GM19035 (cell line): ENCODE measurements around the gene LHX1.

Experiments used
- ATAC-seq: cut with Tn5 transposase; IDR thresholded peaks from one replicate; pipeline ENCODE4 v1.9.1; 2021; ENCODE audit not compliant: unreplicated experiment

The LHX1 gene

DNA sequence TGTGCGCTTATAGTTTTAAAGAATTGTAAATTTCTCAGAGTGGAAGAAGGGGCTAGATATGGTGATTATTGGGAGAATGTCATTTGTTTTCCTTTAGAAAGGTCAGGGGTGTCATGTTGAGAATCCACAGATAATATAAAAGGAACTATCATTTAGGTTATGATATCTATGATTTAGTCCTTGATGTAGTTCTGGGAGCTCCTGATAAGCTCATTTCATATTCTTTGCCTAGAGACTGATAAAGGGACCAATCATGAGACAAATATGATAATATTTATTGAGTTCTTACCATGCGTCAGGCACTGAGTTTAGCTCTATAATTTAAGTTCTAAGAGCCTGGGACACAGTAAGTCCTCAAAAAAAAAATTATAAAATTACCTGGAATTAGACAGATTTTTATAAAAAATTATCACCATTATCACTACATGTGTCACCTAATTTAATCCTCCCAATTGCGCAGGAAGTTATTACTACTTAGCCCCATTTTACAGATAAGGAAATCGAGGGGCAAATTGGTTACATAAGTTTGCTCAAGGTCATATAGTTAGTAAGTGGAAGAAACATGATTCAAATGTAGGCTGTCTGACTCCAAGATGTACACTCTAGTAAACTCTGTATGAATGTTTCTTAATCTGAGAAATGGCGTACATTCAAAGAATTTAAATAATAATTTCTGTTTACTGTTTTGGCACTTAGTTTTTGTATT lies 14.0 kb downstream of the LHX1 start:
- ATAC-seq = no peak

- ATAC-seq = no peak
These were observed 34.2 kb downstream of the LHX1 start for GRCh38 chr17:36971508-36971907.

DNA sequence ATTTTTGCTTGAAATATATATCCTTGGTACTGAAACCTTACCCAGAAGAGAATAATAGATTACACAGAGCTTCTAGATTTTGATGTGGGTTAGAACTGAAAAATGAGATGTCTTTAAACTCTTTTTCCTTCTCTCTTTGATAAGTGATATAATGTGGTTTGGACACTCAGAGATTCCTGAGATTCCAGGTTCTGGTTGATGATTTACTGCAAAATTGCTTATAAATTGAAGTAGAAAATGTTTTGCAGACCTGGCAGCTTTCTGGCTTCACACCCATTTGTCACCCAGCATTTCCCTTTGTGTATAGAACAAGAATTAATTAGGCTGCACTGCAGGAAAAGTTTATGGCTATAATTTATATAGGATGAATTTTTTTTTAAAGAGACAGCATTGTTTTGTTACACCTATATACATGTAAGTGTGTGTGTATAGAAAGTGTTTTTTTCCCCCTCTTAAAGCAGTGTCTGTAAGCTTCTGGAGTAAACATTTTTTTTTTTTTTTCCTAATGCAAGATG lies 35.0 kb downstream of the LHX1 start:
- ATAC-seq = no peak

DNA sequence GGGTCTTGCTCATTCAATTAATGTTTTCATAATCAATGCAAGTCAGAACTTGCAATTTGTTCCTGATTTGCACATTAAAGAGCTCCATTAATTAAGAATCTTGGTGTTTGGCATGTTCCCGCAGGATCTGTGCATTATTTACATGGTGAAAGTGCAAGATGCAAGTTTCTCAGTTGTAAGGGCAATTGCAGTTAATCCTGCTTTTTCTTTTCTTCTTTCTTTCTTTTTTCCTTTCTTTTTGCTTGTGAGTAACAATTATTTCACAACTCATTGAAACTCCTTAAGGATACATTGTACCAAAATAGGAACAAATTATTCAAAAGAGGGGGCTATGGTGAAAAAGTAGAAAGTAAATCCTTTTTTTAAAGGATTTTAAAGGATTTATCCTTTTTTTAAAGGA lies 35.6 kb downstream of the LHX1 start:
- no peak for ATAC-seq

DNA sequence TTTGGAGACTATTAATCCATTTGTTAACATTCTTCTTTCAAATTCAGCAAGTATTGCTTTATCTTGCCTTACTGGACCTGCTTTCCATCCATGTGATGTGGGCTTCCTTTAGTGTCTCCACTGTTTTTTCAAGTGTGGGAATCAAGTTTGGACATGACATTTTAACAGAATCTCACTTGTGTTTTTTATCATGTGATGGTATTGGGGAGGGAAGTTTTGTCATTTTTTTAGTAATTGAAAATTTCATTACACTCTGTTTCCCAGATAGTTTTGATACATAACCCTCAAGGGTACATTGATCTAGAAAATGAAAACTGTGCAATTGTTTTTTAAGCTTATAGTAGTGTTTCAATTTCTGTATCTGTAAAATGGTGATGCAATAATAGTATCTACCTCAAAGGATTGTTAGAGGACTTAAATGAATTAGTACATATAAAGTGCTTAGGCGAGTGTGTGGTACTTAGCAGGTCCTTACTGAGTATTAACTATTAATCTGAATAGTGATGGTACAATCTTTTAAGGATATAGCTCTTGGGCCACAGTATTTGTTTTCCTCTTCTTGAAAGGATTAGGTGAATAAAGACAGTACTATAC lies 38.7 kb downstream of the LHX1 start:
- no peak for ATAC-seq

DNA sequence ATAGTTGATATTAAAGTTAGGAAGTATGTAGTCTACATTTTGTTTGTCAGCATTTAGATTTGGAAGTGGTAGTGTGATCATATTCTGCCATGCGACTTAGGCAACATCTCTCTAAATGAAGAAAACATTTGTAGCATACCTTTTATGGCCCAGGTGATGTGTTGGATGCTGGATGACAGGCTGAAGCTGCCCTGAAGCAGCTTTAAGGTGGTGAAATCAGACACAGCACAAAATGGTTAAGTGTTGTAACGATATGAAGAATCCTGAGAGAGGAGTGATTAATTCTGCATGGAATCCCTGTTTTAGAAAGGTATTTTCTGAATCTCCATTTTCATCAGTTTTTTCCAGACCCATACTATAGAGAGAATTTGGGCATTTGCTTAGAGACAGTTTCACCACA lies 39.8 kb downstream of the LHX1 start:
- no peak for ATAC-seq

GRCh38 chr17:36977568-36977967 lies 40.3 kb downstream of the LHX1 start:
- ATAC-seq = no peak

DNA sequence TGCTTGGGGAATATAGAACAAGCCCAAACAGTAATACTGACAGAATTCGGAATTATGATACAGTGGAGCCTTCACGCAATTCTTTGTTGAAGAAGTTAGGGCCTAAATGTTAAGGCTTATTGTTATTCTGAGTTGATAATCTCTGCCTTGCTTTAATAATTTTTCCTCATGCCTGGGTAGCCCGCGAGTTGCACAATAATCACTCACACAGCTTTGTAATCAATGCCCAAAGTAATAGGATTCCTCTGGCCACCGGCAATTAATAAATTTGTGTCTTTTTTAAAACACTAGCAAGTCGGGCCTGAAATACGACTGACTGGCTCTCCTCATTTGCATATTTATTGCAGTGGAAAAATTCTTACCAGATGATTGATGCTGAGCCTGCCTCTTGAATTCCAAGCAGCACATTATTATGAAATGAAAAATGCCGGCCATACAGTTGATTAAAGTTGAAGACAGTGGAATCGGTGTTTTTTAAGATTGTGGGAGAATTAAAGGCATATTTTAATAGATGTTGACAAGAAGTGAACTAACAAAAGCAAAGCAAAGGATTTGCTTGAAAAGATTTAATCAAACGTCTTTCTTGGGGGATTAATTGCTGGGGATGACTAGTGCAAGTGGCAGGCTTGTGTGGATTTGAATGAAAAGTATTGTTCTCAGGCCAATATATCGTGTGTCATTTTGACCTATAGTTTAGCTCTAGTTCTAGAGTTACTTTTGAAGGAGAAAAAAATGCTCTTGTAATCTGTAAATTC lies 41.7 kb downstream of the LHX1 start:
- no peak for ATAC-seq

DNA sequence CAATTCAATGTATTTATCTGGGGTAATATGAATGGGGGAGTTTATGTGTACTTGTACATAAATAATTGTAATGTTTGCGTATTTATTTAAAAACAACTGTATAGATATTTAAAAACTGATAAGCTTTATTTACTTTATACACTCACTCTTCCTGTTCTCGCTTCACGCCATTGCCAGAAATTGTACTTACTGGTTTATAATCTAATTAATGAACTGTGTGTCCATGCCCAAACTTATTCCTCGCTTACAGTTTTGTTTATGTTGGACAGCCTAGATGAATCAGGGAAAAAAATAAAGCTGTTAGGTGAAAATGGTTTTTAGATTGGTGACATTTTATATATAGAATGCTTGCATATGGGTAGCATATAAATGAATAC lies 42.3 kb downstream of the LHX1 start:
- ATAC-seq = no peak

DNA sequence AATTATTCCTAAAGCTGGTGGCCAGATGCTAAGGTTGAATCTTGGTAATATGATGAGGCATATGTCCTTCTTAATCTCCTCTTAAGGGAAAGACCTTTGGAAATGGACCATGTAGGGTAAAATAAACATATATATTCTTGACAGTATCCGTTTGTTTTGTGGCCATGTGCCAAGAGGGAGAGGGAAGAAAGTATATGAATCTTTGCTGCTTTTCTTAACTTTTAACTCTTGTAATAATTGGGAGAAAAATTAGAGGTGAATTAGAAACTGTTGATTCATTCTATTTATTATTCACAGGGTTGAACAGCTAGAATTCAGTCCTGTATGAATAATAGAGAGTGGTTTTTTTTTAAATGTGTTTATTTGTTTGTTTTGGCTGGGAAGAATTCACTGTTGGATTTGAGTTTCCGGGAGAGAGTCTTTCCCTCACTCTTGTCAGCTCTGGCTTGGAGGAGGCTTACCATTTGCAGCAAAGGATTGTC lies 43.0 kb downstream of the LHX1 start:
- ATAC-seq = no peak

GRCh38 chr17:36983618-36984017 lies 46.3 kb downstream of the LHX1 start:
- no peak for ATAC-seq

GRCh38 chr17:36989173-36989572 lies 51.9 kb downstream of the LHX1 start:
- no peak for ATAC-seq

- ATAC-seq = no peak
These were observed 55.4 kb downstream of the LHX1 start for GRCh38 chr17:36992701-36993100.

- ATAC-seq = no peak
These were observed 56.0 kb downstream of the LHX1 start for GRCh38 chr17:36993227-36993626.
